GM23338 (cell line): ENCODE measurements around the gene PERM1.

ENCODE experiments used
- EZH2 ChIP-seq: fragments of 200-600 bp; sonication (generic); IDR thresholded peaks from one replicate; pipeline ENCODE4 v1.8.0; 2017; ENCODE audit warnings: antibody characterized with exemption, mild to moderate bottlenecking, low read depth; ENCODE audit not compliant: unreplicated experiment
- EZH2phosphoT487 ChIP-seq: fragments of 200-600 bp; sonication (generic); IDR thresholded peaks from one replicate; pipeline ENCODE4 v1.8.1; 2018; ENCODE audit warnings: antibody characterized with exemption; ENCODE audit not compliant: unreplicated experiment
- NANOG ChIP-seq: IDR thresholded peaks from 2 replicates; pipeline ENCODE4 v1.6.1; 2016; ENCODE audit warnings: antibody characterized with exemption, borderline replicate concordance
- POLR2AphosphoS5 ChIP-seq: IDR thresholded peaks from 2 replicates; pipeline ENCODE4 v1.6.1; 2016; ENCODE audit warnings: antibody characterized with exemption, low read depth
- ZNF331 ChIP-seq: fragments of 250-450 bp; sonication (Bioruptor Pico); IDR thresholded peaks from 2 replicates; pipeline ENCODE4 v1.5.0; 2020; ENCODE audit warnings: low read depth, mild to moderate bottlenecking, moderate library complexity
- TF ChIP-seq, protein P1 (sequence below), 2 experiments: fragments of 200-600 bp in 1 of 2; sonication (generic) in 1 of 2; conservative IDR thresholded peaks; 2 replicates each; pipeline versions ENCODE4 v1.5.1 to v1.6.1; 2016 to 2017; ENCODE audit warnings: antibody characterized with exemption in 2 of 2, low read depth in 2 of 2, mild to moderate bottlenecking in 2 of 2, moderate library complexity in 1 of 2
- TF ChIP-seq, protein P2 (sequence below): IDR thresholded peaks from one replicate; pipeline ENCODE4 v1.6.1; 2018; ENCODE audit warnings: antibody characterized with exemption; ENCODE audit not compliant: unreplicated experiment

GRCh38 chr1:975365-975764, 6.5 kb downstream of the PERM1 start:
- TF ChIP-seq, protein P1, sequence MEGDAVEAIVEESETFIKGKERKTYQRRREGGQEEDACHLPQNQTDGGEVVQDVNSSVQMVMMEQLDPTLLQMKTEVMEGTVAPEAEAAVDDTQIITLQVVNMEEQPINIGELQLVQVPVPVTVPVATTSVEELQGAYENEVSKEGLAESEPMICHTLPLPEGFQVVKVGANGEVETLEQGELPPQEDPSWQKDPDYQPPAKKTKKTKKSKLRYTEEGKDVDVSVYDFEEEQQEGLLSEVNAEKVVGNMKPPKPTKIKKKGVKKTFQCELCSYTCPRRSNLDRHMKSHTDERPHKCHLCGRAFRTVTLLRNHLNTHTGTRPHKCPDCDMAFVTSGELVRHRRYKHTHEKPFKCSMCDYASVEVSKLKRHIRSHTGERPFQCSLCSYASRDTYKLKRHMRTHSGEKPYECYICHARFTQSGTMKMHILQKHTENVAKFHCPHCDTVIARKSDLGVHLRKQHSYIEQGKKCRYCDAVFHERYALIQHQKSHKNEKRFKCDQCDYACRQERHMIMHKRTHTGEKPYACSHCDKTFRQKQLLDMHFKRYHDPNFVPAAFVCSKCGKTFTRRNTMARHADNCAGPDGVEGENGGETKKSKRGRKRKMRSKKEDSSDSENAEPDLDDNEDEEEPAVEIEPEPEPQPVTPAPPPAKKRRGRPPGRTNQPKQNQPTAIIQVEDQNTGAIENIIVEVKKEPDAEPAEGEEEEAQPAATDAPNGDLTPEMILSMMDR (conservative IDR thresholded peaks at IDR 0.05; ENCODE audit: low read depth in 2 of 2): no peak
- no peak for TF ChIP-seq POLR2AphosphoS5
- TF ChIP-seq EZH2: no peak
- TF ChIP-seq ZNF331 (CRISPR knock-in tag): no peak
- TF ChIP-seq, protein P2, sequence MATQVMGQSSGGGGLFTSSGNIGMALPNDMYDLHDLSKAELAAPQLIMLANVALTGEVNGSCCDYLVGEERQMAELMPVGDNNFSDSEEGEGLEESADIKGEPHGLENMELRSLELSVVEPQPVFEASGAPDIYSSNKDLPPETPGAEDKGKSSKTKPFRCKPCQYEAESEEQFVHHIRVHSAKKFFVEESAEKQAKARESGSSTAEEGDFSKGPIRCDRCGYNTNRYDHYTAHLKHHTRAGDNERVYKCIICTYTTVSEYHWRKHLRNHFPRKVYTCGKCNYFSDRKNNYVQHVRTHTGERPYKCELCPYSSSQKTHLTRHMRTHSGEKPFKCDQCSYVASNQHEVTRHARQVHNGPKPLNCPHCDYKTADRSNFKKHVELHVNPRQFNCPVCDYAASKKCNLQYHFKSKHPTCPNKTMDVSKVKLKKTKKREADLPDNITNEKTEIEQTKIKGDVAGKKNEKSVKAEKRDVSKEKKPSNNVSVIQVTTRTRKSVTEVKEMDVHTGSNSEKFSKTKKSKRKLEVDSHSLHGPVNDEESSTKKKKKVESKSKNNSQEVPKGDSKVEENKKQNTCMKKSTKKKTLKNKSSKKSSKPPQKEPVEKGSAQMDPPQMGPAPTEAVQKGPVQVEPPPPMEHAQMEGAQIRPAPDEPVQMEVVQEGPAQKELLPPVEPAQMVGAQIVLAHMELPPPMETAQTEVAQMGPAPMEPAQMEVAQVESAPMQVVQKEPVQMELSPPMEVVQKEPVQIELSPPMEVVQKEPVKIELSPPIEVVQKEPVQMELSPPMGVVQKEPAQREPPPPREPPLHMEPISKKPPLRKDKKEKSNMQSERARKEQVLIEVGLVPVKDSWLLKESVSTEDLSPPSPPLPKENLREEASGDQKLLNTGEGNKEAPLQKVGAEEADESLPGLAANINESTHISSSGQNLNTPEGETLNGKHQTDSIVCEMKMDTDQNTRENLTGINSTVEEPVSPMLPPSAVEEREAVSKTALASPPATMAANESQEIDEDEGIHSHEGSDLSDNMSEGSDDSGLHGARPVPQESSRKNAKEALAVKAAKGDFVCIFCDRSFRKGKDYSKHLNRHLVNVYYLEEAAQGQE: no peak
- no peak for TF ChIP-seq NANOG
- no peak for TF ChIP-seq EZH2phosphoT487
